Urinary bladder (tissue), 4 donors: ENCODE measurements around the gene HBD. TPM values are rescaled to one million over a fixed set of nuclear protein-coding genes. Genes with fewer than 3 reads are reported as not detected.

Experiments used
- DNase-seq: peaks from one replicate; pipeline ENCODE4 v3.0.0-alpha.2; 2015; ENCODE audit errors: extremely low spot score
- H3K27ac ChIP-seq: one replicate; pipeline ENCODE4 v1.5.1; 2013; ENCODE audit warnings: low read depth, mild to moderate bottlenecking, moderate library complexity
- H3K36me3 ChIP-seq: one replicate; pipeline ENCODE4 v1.6.1; 2013; ENCODE audit warnings: mild to moderate bottlenecking, moderate library complexity; ENCODE audit not compliant: insufficient read depth
- H3K4me1 ChIP-seq: one replicate; pipeline ENCODE4 v1.6.1; 2013; ENCODE audit warnings: mild to moderate bottlenecking, moderate library complexity; ENCODE audit not compliant: insufficient read depth
- H3K4me3 ChIP-seq: one replicate; pipeline ENCODE4 v1.5.1; 2013; ENCODE audit warnings: low read depth, low read length
- WGBS: extraction: QIAGEN DNeasy Blood & Tissue Kit; methylation state at CpG from one replicate; pipeline ENCODE4 v1.1.7; 2013; 5-methylcytosine and 5-hydroxymethylcytosine counted together
- polyA plus RNA-seq: library from polyadenylated mRNA; stranded (reverse); fragments of 200-250 nt; gene quantifications from one replicate; pipeline ENCODE4 v1.2.3, GENCODE V29; 2013
- total RNA-seq: library from RNA; depleted of rRNA; stranded (reverse); fragments of >200 nt; gene quantifications from one replicate; pipeline ENCODE4 v1.2.3, GENCODE V29; 2014
- donor health status: healthy with polysubstance abuse.
- donor health status: healthy.

HBD gene
- total RNA-seq (not detected), polyA plus RNA-seq (not detected)

- DNase-seq: no peak
- Histone ChIP-seq H3K36me3 (no peaks in the 10 kb centered on the region), H3K27ac (no peak within 1 kb of the TSS), H3K4me3 (no peak within 1 kb of the TSS), H3K4me1 (no peaks in the 10 kb centered on the region)
- 34% methylated on average over 2 of the region's 2 CpGs for WGBS
Measured at GRCh38 chr11:5234381-5234834, at the start of gene HBD. HBD (minus strand) TSS chr11:5234483; CDS start chr11:5234433, 50 bp downstream.

- no peak for DNase-seq
- no peak overlapping the region for H3K4me3 ChIP-seq
- WGBS: 71% methylated on average over 1 of the region's 1 CpG
- H3K4me1 ChIP-seq: no peaks in the 10 kb centered on the region
- no peak overlapping the region for H3K27ac ChIP-seq
- H3K36me3 ChIP-seq: no peaks in the 10 kb centered on the region
Measured at GRCh38 chr11:5283882-5284281, 49.6 kb upstream of the HBD start.

- no peak for DNase-seq
- Histone ChIP-seq H3K4me1 (no peaks in the 10 kb centered on the region), H3K36me3 (no peaks in the 10 kb centered on the region), H3K4me3 (no peak overlapping the region), H3K27ac (no peak overlapping the region)
- 76% methylated on average over 3 of the region's 3 CpGs for WGBS
Measured at GRCh38 chr11:5283086-5283485, 48.8 kb upstream of the HBD start.

DNA sequence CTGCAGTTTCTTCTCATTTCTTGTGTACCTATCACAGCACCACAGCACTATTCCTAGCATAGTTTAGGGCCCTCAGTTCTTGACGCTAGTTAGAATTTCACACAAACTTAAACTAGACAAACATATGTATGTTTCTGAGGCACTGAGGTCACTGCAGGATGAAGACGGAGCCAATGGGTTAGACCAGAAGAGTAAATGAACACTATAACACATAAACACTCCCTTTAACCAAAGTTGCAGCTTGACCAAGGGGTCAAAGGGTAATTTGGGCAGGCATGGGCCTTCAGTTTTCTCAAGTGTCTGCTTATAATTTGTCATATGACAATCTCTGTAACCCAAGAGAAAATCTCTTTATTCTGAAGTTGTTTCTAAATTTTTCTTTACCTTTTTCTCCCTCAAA is 48.3 kb upstream of the HBD start:
- DNase-seq: no peak
- H3K4me1 ChIP-seq: no peaks in the 10 kb centered on the region
- WGBS: 67% methylated on average over 2 of the region's 2 CpGs
- no peak overlapping the region for H3K27ac ChIP-seq
- no peak overlapping the region for H3K4me3 ChIP-seq
- H3K36me3 ChIP-seq: no peaks in the 10 kb centered on the region

DNA sequence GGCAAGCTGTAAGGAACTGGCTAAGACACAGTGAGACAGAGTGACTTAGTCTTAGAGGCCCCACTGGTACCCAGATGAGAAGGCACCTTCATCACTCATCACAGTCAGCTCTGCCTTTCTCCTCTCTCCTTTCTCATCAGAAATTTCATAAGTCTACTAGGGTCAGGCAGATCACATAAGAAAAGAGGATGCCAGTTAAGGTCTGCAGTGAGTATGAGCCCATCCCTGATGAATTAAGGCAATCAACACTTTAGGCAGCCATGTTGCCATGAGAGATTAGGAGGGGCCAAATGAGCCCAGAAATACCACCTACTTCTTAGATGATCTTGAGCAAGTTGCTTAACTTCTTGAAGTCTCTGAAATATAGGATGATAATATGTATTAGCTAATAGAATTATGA is 47.3 kb upstream of the HBD start:
- no peak overlapping the region for H3K4me3 ChIP-seq
- H3K4me1 ChIP-seq: no peaks in the 10 kb centered on the region
- no peaks in the 10 kb centered on the region for H3K36me3 ChIP-seq
- H3K27ac ChIP-seq: no peak overlapping the region
- no peak for DNase-seq

DNA sequence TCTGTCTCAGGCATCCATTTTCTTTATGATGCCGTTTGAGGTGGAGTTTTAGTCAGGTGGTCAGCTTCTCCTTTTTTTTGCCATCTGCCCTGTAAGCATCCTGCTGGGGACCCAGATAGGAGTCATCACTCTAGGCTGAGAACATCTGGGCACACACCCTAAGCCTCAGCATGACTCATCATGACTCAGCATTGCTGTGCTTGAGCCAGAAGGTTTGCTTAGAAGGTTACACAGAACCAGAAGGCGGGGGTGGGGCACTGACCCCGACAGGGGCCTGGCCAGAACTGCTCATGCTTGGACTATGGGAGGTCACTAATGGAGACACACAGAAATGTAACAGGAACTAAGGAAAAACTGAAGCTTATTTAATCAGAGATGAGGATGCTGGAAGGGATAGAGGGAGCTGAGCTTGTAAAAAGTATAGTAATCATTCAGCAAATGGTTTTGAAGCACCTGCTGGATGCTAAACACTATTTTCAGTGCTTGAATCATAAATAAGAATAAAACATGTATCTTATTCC is 46.4 kb upstream of the HBD start:
- WGBS: 44% methylated on average over 3 of the region's 3 CpGs
- no peak overlapping the region for H3K27ac ChIP-seq
- no peak overlapping the region for H3K4me3 ChIP-seq
- H3K36me3 ChIP-seq: no peaks in the 10 kb centered on the region
- H3K4me1 ChIP-seq: no peaks in the 10 kb centered on the region
- DNase-seq: no peak

- Histone ChIP-seq H3K36me3 (no peaks in the 10 kb centered on the region), H3K4me1 (no peaks in the 10 kb centered on the region), H3K27ac (no peak overlapping the region), H3K4me3 (no peak overlapping the region)
- no peak for DNase-seq
- 85% methylated on average over 4 of the region's 4 CpGs for WGBS
Measured at GRCh38 chr11:5279471-5280090, 45.3 kb upstream of the HBD start.

GRCh38 chr11:5277807-5278382 is 43.6 kb upstream of the HBD start:
- DNase-seq: no peak
- Histone ChIP-seq H3K27ac (no peak overlapping the region), H3K36me3 (no peaks in the 10 kb centered on the region), H3K4me1 (no peaks in the 10 kb centered on the region), H3K4me3 (no peak overlapping the region)
- WGBS: 37% methylated on average over 1 of the region's 1 CpG

DNA sequence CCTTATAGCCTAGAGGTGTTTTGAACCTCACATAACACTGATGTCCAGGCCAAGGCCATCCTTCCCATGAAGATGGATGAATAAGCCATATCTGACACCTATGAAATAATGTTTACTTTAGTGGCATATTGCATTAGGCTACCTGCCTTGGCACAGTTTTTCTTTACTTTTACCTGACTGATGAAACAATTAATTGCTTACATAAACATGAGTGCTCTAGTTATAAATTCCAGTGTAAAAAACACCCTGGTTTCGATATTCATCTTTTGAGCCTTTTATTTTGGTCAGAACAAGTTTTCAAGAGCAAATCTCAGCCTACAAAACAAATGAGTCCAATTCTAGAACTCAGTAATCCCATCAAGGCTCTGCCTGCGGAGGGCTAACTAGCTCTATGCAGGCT is 42.4 kb upstream of the HBD start:
- no peak overlapping the region for H3K4me3 ChIP-seq
- no peak for DNase-seq
- 80% methylated on average over 2 of the region's 2 CpGs for WGBS
- no peaks in the 10 kb centered on the region for H3K4me1 ChIP-seq
- no peak overlapping the region for H3K27ac ChIP-seq
- no peaks in the 10 kb centered on the region for H3K36me3 ChIP-seq

GRCh38 chr11:5275369-5276110 is 41.3 kb upstream of the HBD start:
- 71% methylated on average over 6 of the region's 6 CpGs for WGBS
- H3K36me3 ChIP-seq: no peaks in the 10 kb centered on the region

DNA sequence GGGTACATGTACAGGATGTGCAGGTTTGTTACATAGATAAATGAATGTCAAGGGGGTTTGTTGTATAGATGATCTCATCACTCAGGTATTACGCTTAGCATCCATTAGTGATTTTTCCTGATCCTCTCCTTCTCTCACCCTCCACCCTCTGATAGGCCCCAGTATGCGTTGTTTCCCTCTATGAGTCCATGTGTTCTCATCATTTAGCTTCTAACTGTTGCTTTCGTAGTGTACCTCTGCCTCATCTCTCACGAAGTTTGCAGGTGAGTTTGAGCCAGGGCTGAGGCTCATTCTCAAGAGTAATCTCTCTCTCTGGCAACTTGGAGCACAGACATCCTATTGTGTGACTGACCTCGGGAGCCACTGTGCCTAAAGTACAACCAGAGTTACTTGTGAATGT is 40.1 kb upstream of the HBD start:
- H3K27ac ChIP-seq: no peak overlapping the region
- H3K4me3 ChIP-seq: no peak overlapping the region
- no peak for DNase-seq
- WGBS: 75% methylated on average over 5 of the region's 5 CpGs
- H3K36me3 ChIP-seq: no peaks in the 10 kb centered on the region
- H3K4me1 ChIP-seq: no peaks in the 10 kb centered on the region

More at GRCh38 chr11:5275369-5276110, 41.3 kb upstream of the HBD start:
- Histone ChIP-seq H3K27ac (no peak overlapping the region), H3K4me1 (no peaks in the 10 kb centered on the region), H3K4me3 (no peak overlapping the region)
- no peak for DNase-seq

DNA sequence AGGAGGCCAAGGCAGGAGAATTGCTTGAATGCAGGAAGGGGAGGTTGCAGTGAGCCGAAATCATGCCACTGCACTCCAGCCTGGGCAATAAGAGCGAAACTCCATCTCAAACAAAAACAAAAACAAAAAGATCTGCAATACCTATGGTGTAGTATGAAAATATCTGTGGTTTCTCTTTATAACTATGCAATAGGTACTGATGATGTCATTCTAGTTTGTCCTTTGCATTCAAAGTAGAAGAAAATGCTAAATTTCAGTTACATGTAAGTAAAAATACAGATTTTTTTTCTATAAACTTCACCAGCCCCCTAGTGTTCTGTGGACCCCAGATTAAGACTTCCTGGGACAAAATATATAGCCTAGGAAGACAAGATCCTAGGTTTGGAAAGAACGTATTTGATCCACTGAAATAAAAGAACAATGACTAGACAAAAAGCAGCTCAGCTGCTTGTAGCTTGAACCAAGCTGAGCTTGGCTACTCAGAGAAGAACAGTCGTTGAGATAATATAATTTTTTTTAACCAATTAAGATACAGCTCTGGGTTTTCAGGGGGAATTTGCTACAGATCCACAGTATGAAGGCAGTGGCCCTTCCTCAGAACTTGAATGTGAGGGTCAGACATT is 38.2 kb upstream of the HBD start:
- Histone ChIP-seq H3K4me1 (no peaks in the 10 kb centered on the region), H3K36me3 (no peaks in the 10 kb centered on the region), H3K27ac (no peak overlapping the region), H3K4me3 (no peak overlapping the region)
- WGBS: 77% methylated on average over 4 of the region's 4 CpGs
- DNase-seq: no peak

DNA sequence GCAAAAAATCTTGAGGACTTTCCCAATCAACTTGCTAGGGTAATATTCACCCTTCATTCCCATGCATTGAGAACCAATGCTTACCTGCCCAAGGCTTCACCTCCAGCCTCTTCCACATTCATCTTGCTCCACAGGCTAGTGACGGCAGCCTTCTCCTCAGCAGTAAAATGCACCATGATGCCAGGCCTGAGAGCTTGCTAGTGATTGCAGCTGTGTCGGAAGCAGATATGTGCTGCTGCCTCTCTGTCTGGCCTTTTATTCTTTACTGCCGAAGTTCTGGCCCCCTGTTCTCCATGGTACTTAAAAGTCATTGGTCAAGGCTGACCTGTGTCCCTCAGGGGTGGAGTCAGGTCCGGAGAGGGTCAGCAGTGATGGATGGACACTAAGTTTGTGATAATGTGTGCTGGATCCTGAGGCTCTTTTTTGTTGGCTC is 35.4 kb upstream of the HBD start, which contains the start of gene HBE1:
TSS of gene HBE1 (minus strand) at position 231 of the 433 bp plus-strand sequence. CDS start at position 176, 55 bp downstream.
- 67% methylated on average over 4 of the region's 4 CpGs for WGBS
- Histone ChIP-seq H3K27ac (no peak within 1 kb of the TSS), H3K4me1 (no peaks in the 10 kb centered on the region), H3K4me3 (no peak within 1 kb of the TSS), H3K36me3 (no peaks in the 10 kb centered on the region)
- DNase-seq: no peak
